ENCODE measurements around the gene CDC42EP4. TPM values are rescaled to one million over a fixed set of nuclear protein-coding genes. Genes with fewer than 3 reads are reported as not detected.

Gene CDC42EP4
- total and polyA plus RNA-seq, 9 of the 15 experiments (the other 6 are each of a cell fraction or from before 2014, with no cell fraction given): 0.65 to 20.8 (median 12.3) TPM

DNA sequence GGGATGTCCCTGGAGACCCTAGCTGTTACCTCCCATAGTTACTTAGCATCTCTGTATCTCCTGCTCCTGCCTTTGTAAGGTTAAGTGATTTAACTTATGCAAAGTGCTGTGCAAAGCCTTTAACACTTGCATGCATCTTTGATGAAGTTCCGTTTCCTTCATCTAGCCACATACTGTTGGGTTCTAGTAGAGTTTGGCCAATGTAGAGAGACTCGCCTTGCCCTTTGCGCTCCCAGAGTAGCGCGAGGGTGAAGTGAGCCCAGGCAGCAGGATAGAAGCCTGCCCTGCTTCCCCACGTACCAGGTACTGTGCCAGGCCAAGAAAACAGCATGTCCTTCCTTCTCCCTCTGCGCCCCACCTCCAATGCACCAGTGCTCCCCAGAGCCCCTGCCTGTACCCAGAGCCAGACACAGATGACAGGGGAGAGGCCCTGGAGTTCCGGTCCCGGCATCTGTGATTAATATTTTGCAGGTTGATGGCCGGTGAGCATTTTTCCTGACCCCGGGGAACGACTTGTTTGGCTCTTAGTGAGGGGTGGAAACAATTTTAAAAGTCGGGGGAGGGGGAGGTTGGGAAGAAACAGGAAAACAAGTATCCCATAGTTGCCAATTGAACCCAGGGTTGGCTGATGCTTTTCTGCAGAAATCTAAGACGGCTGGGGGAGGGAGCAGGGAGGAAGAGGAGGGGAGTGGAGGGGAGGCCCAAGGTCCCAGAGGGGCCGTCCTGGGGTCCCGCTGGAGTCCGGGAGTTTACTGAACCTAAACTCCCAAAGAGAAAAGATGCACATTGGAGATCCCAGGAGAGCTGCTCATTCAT, 13.1 kb upstream of the CDC42EP4 start:
- Histone ChIP-seq H3K9me1 (ENCODE audit: control insufficient read depth, insufficient read depth, low read length) (no peaks in the 10 kb centered on the region), H3K27ac (ENCODE audit: extremely low read depth, low read depth, low read length) (no peak overlapping the region), H3K4me3 (no peak overlapping the region), H4K20me1 (replicated peaks; ENCODE audit: control insufficient read depth, insufficient read depth, low read length) (no peaks in the 10 kb centered on the region), H3K27me3 (ENCODE audit: control insufficient read depth in 2 of 2, insufficient read depth in 2 of 2, low read length in 2 of 2) (peaks cover 0 to 18% of the 10 kb centered on the region in 2 experiments; a peak in 1 of 5 replicates), H3K4me2 (ENCODE audit: insufficient read depth, low read length) (no peak overlapping the region), H3K36me3 (ENCODE audit: control insufficient read depth, insufficient read depth, low read length) (no peaks in the 10 kb centered on the region), H3K4me1 (replicated peaks in 1 of 2; ENCODE audit: control insufficient read depth in 2 of 2, insufficient read depth in 2 of 2, low read length in 2 of 2) (peaks cover 9 to 12% of the 10 kb centered on the region in 2 experiments; a peak in 4 of 5 replicates), H3K79me2 (ENCODE audit: control insufficient read depth, insufficient read depth, low read length) (no peaks in the 10 kb centered on the region), H3K9me3 (replicated peaks; ENCODE audit: control insufficient read depth, insufficient read depth, low read depth, low read length) (no peaks in the 10 kb centered on the region), H2AFZ (ENCODE audit: low read depth, low read length) (no peak overlapping the region), H3K9ac (ENCODE audit: insufficient read depth in 1 of 2, low read depth in 2 of 2, low read length in 2 of 2) (no peak overlapping the region)
- CTCF ChIA-PET (ENCODE audit: low intra/inter-chr PET ratio): interaction anchor here (1.6 kb wide), 1 partner anchor 14 kb away, joined by 3 read pairs; no protein-coding TSS in a partner anchor
- FAIRE-seq (no peak), DNase-seq (ENCODE audit: extremely low read depth in 1 of 4, low spot score in 3 of 4) (no peak), ATAC-seq (no peak)
- POLR2A ChIA-PET: interaction anchor here (1.2 kb wide), 1 partner anchor 17 kb away, joined by 3 read pairs; no protein-coding TSS in a partner anchor
- in situ Hi-C loops (cut with MboI) (no loop called here), intact Hi-C loops (cut with micrococcal nuclease) (no loop called here)
- 44% methylated on average over 11 of the region's 17 CpGs for WGBS (ENCODE audit: insufficient coverage, low coverage, missing lambda C conversion rate)
- BruUV-seq (replicated peaks): no TSS peak
- TF ChIP-seq, protein P1, sequence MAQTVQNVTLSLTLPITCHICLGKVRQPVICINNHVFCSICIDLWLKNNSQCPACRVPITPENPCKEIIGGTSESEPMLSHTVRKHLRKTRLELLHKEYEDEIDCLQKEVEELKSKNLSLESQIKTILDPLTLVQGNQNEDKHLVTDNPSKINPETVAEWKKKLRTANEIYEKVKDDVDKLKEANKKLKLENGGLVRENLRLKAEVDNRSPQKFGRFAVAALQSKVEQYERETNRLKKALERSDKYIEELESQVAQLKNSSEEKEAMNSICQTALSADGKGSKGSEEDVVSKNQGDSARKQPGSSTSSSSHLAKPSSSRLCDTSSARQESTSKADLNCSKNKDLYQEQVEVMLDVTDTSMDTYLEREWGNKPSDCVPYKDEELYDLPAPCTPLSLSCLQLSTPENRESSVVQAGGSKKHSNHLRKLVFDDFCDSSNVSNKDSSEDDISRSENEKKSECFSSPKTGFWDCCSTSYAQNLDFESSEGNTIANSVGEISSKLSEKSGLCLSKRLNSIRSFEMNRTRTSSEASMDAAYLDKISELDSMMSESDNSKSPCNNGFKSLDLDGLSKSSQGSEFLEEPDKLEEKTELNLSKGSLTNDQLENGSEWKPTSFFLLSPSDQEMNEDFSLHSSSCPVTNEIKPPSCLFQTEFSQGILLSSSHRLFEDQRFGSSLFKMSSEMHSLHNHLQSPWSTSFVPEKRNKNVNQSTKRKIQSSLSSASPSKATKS (CRISPR knock-in tag; IDR thresholded peaks at IDR 0.05): no peak
- TF ChIP-seq, protein P2, sequence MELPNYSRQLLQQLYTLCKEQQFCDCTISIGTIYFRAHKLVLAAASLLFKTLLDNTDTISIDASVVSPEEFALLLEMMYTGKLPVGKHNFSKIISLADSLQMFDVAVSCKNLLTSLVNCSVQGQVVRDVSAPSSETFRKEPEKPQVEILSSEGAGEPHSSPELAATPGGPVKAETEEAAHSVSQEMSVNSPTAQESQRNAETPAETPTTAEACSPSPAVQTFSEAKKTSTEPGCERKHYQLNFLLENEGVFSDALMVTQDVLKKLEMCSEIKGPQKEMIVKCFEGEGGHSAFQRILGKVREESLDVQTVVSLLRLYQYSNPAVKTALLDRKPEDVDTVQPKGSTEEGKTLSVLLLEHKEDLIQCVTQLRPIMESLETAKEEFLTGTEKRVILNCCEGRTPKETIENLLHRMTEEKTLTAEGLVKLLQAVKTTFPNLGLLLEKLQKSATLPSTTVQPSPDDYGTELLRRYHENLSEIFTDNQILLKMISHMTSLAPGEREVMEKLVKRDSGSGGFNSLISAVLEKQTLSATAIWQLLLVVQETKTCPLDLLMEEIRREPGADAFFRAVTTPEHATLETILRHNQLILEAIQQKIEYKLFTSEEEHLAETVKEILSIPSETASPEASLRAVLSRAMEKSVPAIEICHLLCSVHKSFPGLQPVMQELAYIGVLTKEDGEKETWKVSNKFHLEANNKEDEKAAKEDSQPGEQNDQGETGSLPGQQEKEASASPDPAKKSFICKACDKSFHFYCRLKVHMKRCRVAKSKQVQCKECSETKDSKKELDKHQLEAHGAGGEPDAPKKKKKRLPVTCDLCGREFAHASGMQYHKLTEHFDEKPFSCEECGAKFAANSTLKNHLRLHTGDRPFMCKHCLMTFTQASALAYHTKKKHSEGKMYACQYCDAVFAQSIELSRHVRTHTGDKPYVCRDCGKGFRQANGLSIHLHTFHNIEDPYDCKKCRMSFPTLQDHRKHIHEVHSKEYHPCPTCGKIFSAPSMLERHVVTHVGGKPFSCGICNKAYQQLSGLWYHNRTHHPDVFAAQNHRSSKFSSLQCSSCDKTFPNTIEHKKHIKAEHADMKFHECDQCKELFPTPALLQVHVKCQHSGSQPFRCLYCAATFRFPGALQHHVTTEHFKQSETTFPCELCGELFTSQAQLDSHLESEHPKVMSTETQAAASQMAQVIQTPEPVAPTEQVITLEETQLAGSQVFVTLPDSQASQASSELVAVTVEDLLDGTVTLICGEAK (IDR thresholded peaks at IDR 0.05): no peak
- TF ChIP-seq, protein P2 (CRISPR knock-in tag; IDR thresholded peaks at IDR 0.05): no peak
- TF ChIP-seq SUPT5H (IDR thresholded peaks at IDR 0.05) (no peak), CBX3 (IDR thresholded peaks at IDR 0.05; ENCODE audit: borderline replicate concordance in 1 of 2, low read length in 2 of 2) (no peak), HMG20A (CRISPR knock-in tag; conservative IDR thresholded peaks at IDR 0.05) (no peak), TRIM24 (IDR thresholded peaks at IDR 0.05) (no peak), ZNF695 (CRISPR knock-in tag; IDR thresholded peaks at IDR 0.05) (no peak)
- TF ChIP-seq, protein P3, sequence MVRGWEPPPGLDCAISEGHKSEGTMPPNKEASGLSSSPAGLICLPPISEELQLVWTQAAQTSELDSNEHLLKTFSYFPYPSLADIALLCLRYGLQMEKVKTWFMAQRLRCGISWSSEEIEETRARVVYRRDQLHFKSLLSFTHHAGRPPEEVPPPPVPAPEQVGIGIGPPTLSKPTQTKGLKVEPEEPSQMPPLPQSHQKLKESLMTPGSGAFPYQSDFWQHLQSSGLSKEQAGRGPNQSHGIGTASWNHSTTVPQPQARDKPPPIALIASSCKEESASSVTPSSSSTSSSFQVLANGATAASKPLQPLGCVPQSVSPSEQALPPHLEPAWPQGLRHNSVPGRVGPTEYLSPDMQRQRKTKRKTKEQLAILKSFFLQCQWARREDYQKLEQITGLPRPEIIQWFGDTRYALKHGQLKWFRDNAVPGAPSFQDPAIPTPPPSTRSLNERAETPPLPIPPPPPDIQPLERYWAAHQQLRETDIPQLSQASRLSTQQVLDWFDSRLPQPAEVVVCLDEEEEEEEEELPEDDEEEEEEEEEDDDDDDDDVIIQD (CRISPR knock-in tag; IDR thresholded peaks at IDR 0.05): no peak
